ENCODE data around the gene WDR5.

Gene WDR5

GRCh38 chr9:134206311-134207300 lies 70.7 kb downstream of the WDR5 start:
- no peak for DNase-seq

- DNase-seq = peak in 4 of 56 donors; percentile 12 to 45 (median 32)
Observed at GRCh38 chr9:134208310-134208841, 72.5 kb downstream of the WDR5 start.

GRCh38 chr9:134208981-134209725 lies 73.3 kb downstream of the WDR5 start:
- DNase-seq = no peak

Measured in amygdala (tissue), 56 donors.